ENCODE measurements around the gene PLXNA1.

GRCh38 chr3:126976906-126977305, 6.0 kb upstream of the PLXNA1 start:
- no peak for TF ChIP-seq CTCF (IDR thresholded peaks at IDR 0.05; ENCODE audit: insufficient read depth, low read depth, low read length)
- no peak for TF ChIP-seq EZH2 (IDR thresholded peaks at IDR 0.05; ENCODE audit: insufficient read depth, low read length)

Measured in astrocyte (in vitro differentiated cells and primary cell).